ENCODE measurements around the gene GABBR1.
"Not testable (repeated sequence)": the region's sequence is repeated elsewhere in the genome, so short reads cannot be mapped to it uniquely, and the experiment has no call there.

The GABBR1 gene

DNA sequence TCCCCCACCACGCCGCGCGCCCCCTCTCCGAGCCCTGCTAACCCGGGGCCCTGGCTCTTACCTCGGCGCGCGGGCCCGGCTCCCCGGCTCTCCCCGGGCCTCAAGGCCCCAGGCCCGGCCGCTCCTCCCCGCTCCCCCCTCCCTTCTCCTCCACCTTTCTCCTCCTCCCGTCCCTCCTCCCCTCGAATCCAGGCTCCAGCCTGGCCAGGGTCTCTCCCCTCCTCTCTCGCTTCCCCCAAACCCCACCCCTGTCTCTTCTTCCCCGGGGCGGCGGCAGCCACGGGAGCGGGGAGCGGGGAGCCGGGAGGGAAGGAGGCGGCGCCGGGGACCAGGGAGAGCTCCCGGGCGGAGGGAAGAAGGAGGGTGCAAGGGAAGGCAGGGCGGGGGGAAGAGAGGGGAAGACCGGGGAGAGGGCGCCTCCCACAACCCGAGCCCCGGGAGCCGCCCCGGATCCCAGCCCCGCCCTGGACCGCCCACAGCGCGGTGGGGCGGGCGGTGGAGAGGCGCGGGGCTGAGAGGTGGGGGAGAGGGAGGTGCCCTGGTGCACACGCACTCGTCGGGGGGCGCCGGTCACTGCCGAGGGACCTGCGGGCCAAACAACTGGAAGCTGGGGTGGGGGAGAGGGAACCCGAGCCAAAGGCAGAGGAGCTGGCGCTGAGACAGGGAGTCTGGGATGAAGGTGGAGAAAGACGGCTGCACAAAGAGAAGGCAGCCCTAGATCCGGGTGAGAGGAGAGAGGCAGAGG is at the start of gene GABBR1:
GABBR1 (minus strand) TSS at position 395 of the 745 bp plus-strand sequence. CDS start 798 bp downstream, outside the sequence.
- peak; percentile 93 for DNase-seq

DNA sequence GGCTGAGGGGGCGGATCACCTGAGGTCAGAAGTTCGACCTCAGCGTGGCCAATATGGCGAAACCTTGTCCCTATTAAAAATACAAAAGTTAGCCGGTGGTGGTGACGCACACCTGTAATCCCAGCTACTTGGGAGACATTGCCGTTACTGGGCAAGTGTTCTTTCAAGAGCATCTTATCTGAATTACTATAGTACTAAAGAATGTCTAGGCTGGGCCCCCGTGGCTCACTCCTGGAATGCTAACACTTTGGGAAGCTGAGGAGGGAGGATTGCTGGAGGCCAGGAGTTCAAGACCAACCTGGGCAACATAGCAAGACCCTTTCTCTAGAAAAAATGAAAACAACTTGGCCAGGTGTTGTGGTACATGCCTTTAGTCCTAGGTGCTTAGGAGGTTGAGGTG is 48.8 kb upstream of the GABBR1 start:
- no peak for DNase-seq

DNA sequence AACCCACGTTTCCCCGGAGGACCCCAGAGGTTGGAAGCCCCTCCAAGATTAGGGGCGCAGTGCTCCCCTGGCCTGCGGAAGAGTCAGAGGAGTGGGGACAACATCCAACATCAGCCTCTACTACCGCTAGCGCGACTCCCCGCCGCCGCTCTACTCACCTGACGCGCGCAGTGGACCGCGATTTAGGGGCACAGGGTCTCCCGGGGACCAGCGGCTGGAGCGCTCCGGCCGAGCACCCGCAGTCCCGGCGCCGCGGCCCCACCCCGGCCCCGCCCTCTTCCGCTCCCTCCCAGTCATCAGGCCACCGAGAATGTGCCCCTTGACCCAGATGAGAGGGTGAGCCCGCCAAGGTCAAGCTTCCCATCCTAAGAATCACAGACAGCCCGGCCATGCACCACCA is 47.9 kb upstream of the GABBR1 start, which contains the start of gene ZFP57:
ZFP57 (minus strand) TSS at position 249 of the 400 bp plus-strand sequence. CDS start 4,149 bp downstream, outside the sequence.
- DNase-seq: no peak

DNA sequence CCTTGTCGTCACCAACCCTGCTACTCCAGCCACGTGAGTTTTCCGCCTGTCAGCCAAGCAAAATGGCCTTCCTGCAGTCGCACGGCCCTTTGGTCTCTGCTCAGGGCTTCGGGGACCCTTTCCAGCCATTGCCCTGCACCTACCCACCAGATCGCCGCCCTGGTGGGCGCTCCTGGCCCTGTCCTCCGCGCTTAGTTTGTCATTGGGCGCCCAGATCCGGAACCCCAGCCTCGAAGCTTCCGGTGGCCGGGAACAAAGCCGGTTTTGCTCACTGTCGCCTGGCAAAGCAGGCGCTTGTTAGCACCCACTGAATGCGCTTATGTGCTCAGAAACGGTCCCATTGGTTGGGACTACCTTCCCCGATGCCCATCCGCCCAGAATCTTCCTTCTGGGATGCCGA is 47.4 kb upstream of the GABBR1 start:
- no peak for DNase-seq

DNA sequence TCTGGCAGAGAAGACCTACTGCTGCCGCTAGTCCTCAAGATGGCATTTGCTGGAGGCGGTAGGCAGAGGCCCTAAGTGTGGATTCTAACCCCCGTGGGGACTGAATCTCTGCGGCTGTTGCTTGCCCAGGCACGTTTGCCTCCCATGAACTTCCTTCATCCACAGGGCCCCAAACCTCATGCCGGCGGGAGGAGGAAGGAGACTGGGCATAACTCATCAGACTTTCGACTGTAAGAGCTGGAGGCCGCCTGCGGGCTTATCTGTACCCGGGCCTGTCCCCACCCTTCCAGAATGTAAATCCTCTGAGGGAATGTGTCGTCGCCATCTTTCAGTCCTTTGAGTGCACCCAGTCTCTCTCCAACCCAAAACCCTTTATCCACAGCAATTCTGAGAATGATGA is 47.0 kb upstream of the GABBR1 start:
- no peak for DNase-seq

DNA sequence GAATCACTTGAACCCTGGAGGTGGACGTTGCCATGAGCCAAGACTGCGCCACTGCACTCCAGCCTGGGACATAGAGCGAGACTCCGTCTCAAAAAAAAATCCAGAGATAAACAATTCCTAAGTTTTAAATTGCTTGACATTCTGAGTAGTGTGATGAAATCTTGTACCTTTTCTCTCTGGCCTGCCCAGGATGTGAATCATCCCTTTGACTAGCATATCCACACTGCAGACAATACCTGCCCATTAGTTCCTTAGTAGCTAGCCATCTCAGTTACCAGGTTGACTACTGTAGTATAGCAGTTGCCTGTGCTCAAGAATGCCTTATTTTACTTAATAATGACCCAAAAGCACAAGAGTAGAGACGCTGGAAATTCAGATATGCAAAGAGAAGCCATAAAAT is 45.1 kb upstream of the GABBR1 start:
- DNase-seq: no peak

DNA sequence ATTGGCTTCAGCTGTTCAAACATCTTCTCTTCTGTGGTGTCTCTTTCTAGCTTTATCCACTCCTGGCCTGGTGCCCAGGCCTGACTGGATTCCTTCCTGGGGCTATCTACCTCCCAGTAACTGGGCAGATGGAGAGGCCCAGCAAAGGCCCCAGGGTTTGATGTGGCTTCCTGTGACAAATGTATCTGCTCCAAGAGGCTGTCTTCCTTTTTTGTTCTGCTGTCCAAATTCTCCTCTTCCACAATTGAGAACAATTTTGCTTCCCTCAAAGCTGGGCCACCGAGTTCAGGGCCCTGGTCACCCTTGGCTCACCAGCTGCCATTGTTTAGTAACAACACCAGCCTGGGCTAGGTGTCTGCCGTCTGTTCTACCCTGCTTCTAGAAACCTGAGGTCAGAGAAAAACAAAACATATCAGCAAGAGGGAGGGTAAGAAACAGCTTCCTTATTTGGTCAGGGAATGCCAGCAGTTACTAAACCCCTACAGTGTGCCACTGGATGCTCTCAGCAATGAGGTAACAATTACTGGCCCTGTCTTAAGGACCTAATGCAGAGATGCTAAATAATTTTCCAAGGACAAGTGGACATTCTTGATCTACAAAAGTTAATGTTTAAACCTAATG is 44.1 kb upstream of the GABBR1 start:
- peak; percentile 14 for DNase-seq

DNA sequence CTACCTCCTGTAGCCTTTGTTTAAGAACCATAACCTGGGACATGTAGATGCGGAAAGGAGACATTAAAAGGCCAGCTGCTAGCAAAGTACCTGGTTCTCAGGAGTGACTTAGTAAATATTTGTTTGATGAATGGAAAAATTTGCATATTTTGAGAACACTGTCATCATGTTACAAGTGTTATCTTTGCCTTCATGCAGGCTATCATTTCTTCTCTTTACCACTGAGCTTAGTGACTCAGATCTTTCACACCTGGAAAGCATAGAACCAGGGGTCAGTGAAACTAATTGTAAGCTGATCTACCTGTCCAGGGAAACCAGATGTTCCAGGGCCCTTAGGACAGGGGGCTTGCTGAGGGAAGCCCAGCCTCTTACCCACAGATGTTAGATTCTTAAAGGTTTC is 42.6 kb upstream of the GABBR1 start:
- no peak for DNase-seq

DNA sequence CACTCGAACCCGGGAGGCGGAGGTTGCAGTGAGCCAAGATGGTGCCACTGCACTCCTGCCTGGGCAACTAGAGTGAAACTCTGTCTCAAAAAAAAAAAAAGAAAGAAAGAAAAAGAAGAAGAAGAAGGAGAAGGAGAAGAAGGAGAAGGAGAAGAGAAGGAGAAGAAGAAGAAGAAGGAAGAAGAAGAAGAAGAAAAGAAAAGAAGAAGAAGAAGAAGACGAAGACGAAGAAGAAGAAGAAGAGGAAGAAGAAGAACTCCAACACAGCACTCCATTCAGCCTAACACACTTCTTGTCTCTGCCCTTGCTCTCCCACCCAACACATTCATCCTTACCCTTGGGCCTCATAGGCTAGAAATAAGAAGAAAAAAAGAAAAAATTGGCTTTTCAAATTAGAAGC is 41.0 kb upstream of the GABBR1 start:
- DNase-seq: no peak

DNA sequence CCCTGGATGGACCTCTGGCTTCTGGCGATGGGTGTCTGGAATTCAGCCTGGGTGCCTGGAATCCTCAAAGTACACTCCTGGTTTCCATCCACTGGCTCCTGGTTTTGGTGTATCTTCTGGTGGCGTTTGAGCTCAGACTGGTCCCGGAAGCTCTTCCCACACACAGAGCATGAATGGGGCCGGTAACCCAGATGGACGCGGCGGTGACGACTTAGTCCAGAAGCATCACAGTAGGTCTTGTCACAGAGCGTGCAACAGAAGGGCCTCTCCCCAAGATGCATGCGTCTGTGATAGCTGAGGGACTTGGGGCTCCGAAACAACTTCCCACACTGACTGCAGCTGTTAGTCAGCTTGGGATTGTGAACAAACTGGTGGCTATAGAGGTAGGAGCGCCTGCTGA is 40.2 kb upstream of the GABBR1 start:
- DNase-seq: no peak

DNA sequence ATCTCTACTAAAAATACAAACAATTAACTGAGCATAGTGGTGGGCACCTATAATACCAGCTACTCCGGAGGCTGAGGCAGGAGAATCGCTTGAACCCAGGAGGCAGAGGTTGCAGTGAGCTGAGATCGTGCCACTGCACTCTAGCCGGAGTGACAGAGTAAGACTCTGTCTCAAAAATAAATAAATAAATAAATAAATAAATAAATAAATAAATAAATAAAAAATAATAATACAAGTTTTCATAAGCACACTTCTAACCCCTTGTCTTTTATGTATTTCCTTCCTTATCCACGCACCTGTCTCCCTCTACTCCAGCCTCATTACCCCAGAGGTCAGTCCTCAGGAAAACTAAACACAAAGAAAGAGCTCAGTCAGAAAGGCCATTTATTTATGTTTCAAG is 39.1 kb upstream of the GABBR1 start:
- DNase-seq: not testable (repeated sequence)

DNA sequence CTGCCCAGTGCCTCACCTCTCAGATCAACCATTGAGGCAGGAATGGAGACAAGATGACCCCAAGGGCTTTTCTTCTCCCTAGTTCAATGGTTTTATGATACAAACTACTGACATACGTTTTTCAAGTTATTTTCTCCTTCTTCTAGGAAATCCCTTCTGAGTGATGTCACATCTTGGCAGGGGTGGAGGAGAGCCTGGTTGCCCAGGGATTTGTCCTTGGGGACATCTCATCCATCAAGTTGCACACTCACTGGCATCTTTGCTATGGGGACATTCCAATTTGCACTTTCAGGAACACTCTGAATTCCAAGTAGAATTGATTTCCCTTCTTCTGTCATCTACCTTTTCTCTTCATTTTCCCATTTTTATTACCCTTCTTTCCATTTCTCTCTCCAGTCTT is 38.0 kb upstream of the GABBR1 start:
- no peak for DNase-seq

DNA sequence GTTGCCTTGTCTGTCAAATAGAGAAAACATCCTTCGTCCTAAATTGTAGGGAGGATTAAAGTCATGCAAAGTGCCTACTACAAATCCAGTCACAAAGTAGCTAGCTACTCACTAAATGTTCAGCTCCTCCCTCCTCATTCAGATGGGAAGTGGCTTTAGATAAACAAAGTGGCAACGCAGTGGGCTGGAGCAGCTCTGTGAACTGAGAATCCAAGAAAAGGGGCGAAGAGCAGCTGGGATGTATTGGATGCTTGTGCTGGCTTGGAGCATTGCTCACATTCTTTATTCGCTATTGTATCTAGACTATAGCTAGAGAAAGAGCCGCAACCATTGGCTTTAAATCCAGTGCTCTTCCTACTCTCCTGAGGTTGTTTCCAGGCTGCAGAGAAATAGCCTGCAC is 34.2 kb upstream of the GABBR1 start:
- no peak for DNase-seq

DNA sequence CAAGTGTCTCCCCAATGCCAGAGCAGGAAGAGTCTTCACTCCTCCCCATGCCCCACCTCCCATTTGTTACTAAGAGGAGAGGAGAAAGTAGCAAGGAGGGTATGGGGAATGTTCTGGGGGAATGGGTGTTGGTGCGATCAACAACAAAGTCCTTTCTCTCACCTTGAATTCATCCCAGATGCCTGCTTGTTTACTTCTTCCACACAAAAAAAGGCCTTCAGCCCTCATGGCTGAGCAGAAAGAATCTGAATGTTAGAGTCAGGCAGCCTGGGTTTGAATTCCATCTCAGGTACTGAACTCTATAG is 33.8 kb upstream of the GABBR1 start:
- DNase-seq: no peak

DNA sequence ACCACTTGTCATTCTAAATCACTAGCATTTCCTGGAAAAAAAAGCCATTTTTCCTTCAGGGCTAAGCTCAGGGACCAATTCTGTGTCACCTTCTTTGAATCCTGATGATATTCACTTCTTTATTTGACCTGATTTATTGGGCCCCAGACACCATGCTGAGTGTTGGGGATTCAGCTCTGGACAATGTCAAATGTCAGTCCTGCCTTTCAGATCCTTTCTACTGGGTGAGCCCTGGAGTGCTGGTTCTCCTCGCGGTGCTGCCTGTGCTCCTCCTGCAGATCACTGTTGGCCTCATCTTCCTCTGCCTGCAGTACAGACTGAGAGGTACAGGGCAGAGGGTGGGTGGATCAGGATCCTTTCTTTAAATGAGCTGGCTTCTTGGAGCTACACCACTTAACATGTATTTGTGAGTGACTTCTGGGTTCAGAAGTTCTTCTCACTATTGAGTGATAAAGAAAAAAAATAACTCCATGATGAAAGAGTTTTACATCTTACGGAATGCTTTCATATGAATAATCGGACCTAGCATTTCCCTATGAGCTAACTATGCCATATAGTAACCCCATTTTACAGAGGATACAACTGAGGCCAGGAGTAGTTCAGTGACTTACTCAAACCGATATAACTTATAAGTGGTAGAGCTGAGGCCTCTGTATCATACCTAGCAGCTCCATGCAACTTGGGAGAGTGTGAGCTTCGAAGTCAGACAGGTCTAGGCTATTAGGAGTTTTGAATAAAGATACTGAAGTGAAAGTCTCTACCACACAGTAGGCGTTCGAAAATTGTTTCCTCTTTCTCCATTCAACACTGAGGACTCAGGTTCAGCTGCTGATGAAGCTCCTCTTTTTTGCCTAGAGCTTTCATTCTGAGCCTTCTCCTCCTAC is 33.2 kb upstream of the GABBR1 start:
- DNase-seq: no peak

DNA sequence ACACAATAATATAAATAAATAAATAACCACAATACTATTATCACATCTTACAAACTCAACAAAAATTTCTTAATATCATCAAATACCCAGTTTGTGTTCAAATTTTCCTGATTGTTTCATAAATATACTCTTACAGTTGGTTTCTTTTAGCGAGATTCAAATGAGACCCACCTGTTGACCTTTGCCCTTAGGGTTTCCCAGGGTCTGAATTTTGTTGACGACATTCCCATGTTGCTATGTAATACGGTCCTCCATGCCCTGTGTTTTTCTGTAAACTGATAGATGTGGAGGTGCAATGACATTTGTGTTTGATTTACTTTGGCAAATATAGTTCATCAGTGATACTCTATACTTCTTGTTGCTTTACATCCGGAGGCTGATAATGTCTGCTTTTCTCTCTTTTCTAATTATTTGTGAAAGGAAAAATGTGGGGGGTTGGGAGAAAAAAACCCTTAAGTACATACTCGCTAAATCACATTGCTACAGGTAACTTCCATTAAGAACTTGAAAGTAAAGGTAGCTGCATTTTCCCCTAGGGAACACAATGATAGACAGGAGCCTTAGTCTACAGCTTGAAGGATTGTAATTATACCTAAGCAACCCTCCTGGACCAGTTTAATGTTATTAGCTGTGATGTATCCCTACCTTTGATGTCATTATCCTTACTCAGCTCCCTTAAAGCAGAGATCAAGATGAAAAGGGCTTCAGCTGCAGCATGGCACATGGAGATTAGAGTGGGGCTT is 30.5 kb upstream of the GABBR1 start:
- peak; percentile 85 for DNase-seq

DNA sequence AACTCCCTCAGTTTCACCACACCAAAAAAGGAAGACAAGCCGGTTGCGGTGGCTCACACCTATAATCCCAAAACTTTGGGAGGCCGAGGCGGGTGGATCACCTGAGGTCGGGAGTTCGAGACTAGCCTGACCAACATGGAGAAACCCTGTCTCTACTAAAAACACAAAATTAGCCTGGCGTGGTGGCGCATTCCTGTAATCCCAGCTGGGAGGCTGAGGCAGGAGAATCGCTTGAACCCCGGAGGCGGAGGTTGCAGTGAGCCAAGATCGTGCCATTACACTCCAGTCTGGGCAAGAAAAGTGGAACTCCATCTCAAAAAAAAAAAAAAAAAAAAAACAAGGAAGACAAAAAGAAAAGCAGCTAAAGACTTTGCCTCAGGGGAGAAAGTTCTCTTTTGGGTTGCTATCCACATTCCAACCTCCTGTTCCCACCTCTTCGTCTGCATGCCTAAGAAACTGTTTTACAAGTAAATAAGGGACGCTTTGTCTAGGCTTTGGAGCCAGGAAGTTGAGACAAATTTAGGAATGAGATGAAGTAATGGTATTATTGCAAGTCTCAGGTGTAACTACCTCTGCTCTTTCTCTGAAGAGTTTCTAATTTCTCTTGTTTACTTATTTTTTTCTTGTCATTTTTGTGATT is 28.6 kb upstream of the GABBR1 start:
- DNase-seq: not testable (repeated sequence)

DNA sequence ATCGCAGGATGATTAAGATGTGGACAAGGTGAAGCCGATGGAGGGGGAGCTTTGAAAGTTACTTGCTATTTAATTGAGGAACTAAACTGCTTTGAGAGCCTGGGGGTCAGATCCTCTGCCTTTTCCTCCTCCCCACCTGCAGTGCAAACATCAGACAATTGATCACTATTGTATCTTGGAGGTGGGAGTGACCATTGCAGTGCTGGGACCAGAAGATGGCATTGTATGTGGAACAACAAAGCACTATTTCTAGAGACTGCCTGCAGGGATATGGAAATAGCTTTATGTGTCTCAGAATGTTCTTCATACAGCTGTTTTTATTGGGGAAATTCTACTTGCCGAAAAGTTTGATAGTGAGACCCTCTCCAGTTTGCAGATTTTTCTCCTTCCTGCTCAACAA is 28.1 kb upstream of the GABBR1 start:
- DNase-seq: no peak

DNA sequence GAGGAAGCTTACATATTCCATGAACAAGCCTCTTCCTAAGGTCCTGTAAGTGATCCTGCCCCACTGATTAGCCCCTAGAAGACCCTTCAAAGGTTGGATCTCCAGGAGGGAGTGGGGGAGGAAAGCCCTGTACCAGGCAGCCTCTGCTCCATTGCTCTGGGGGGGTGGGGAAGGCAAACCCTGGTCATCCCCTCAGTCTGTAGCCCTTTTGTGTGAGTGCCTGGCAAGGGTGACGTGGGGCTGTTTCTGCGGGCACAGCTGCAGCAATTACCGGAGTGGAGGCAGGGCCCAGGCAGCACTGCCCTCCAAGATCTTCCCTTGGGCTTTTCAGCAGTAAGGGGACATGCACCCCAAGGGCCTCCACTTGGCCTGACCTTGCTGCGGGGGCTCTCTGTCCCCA is 23.8 kb upstream of the GABBR1 start, which contains the start of gene MOG:
MOG (plus strand) TSS at position 295 of the 400 bp plus-strand sequence. CDS start 118 bp downstream, outside the sequence.
- no peak for DNase-seq

DNA sequence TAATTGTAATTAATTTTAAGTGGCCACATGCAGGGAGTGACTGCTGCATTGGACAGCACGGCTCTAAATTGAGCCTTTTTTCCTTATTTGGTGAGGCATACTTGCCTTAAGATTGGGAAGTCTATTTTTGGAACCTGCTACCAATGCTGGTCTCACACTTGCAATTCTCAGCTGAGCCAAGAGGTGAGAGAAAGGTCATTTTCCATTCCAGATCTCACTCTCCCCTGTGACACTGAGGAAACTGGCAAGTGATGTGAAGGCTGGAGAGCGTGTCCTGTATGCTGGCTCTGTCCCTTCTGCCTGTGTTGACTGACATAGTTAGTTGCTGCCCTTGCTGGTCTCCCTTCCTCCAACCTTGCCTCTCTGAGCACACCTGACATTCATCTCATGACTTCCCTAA is 23.2 kb upstream of the GABBR1 start:
- no peak for DNase-seq

DNA sequence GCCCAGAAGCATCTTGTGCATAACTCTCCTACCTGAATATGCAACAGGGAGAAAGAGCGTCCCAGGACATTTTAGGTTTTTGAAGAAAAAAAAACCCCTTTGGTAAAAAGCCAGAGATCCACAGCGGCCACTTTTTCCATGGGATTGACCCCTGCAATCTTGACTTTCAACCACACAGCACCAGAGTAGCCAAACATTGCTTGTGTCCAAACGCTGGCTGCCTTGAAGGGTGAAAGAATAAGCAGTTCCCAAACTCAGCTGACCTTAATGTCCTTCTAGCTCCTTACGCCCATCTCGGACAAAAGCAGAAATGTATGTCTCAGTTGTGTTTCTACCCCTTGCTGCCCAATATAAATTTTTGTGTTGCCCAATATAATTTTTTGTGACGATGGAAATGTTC is 22.7 kb upstream of the GABBR1 start:
- no peak for DNase-seq

DNA sequence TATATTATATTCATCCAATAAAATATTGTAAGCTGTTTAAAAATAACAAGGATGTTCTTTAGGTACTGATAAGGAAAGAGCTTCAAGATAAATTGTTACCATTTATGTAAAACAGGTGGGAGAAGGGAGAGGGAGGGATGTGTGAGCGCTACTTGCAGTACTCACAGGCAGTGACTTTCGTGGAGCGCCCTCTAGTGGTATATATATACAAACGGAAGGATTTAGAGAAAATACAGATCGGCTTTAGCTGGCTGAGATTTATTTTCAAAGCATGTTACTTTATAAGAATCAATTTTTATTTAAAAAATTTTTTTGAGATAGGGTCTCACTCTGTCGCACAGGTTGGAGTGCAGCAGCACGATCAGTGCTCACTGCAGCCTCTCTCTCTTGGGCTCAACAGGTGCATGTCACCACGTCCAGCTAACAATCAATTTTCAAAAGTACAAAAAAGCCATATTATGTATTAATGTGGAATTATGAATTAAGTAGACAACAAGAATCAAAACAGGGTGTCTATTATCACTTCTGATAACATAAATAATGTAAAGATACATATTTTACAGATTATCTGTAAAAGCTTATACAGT is 20.6 kb upstream of the GABBR1 start:
- peak; percentile 91 for DNase-seq

Measured in NCI-H82 (cell line).